Gastroesophageal sphincter (tissue), 4 donors: ENCODE results near the gene COX19. TPM values are rescaled to one million over a fixed set of nuclear protein-coding genes. Genes with fewer than 3 reads are reported as not detected.

Source experiments
- ATAC-seq: fragments of 150-250 bp; one replicate; pipeline ENCODE4 v1.9.1; 2016; ENCODE audit warnings: mild to moderate bottlenecking, moderate library complexity
- H3K27ac ChIP-seq, 4 donors: fragments of 200-600 bp; sonication (generic) in 3 of 4; 1 replicate in 3 of 4; 2 replicates in 1 of 4; pipeline ENCODE4 v1.5.1; 2016 to 2019
- H3K27me3 ChIP-seq: fragments of 200-600 bp; sonication (generic); one replicate; pipeline ENCODE4 v1.5.1; 2019
- H3K36me3 ChIP-seq, 2 donors: fragments of 200-600 bp; sonication (generic); one replicate each; pipeline ENCODE4 v1.5.1; 2019; ENCODE audit warnings: control low read depth in 1 of 2
- H3K4me1 ChIP-seq, 3 donors: fragments of 200-600 bp; sonication (generic); 1 replicate in 2 of 3; 2 replicates in 1 of 3; pipeline ENCODE4 v1.5.1; 2016 to 2019; ENCODE audit warnings: control low read depth in 2 of 3
- H3K4me3 ChIP-seq, 2 donors: fragments of 200-600 bp; sonication (generic); one replicate each; pipeline ENCODE4 v1.5.1; 2019; ENCODE audit warnings: mild to moderate bottlenecking in 1 of 2, moderate library complexity in 1 of 2
- H3K9me3 ChIP-seq, 3 donors: fragments of 200-600 bp; sonication (generic); one replicate each; pipeline ENCODE4 v1.5.1; 2017 to 2019; ENCODE audit warnings: control low read depth in 2 of 3
- CTCF ChIP-seq, 4 experiments: fragments of 200-600 bp in 2 of 4; fragments of 450-650 bp in 2 of 4; sonication (generic) in 1 of 4; IDR thresholded peaks; one replicate each; pipeline ENCODE4 v1.5.1; 2017 to 2019; ENCODE audit warnings: antibody characterized with exemption in 4 of 4, mild to moderate bottlenecking in 2 of 4, moderate library complexity in 2 of 4
- EP300 ChIP-seq: sonication (generic); formaldehyde crosslinking; IDR thresholded peaks from one replicate; pipeline ENCODE4 v1.6.1; 2017; ENCODE audit warnings: antibody characterized with exemption, mild to moderate bottlenecking
- POLR2A ChIP-seq, 2 donors: fragments of 450-650 bp; IDR thresholded peaks; one replicate each; pipeline ENCODE4 v1.6.1; 2017; ENCODE audit warnings: antibody characterized with exemption in 2 of 2, mild to moderate bottlenecking in 2 of 2, moderate library complexity in 1 of 2
- POLR2AphosphoS5 ChIP-seq: sonication (generic); formaldehyde crosslinking; IDR thresholded peaks from one replicate; pipeline ENCODE4 v1.6.1; 2017; ENCODE audit warnings: antibody characterized with exemption
- WGBS, 2 donors: methylation state at CpG; one replicate each; pipeline ENCODE4 v1.1.5; 2018; ENCODE audit warnings: low coverage in 1 of 2; 5-methylcytosine and 5-hydroxymethylcytosine counted together
- small RNA-seq, 4 donors: library from RNA; depleted of rRNA; stranded (forward); fragments of <200 nt; gene quantifications; one replicate each; pipeline ENCODE3, GENCODE V24; 2016
- total RNA-seq, 4 donors: library from RNA; depleted of rRNA; stranded (reverse); fragments of >200 nt; gene quantifications; one replicate each; pipeline ENCODE4 v1.1.0, GENCODE V29; 2016

Gene COX19
- total RNA-seq, 4 donors from 2014 or later: 6.0 to 16.7 (median 12.0) TPM

GRCh38 chr7:916291-916941 is 58.9 kb downstream of the COX19 start:
- ATAC-seq: peak; percentile 22
- TF ChIP-seq EP300 (no peak), CTCF (IDR thresholded peaks at IDR 0.05) (no peak), POLR2AphosphoS5 (no peak), POLR2A (IDR thresholded peaks at IDR 0.05) (no peak)
- WGBS, 2 donors: 16 to 100% methylated on average over 1 to 4 of the region's 17 CpGs

More at GRCh38 chr7:916291-916941, 58.9 kb downstream of the COX19 start:
- H3K9me3 ChIP-seq: no peaks in the 10 kb centered on the region
- peak overlapping the region in 1 of 2 donors; percentile 14 for H3K4me3 ChIP-seq
- peak overlapping the region in 2 of 4 donors; percentile 11 for H3K27ac ChIP-seq
- H3K4me1 ChIP-seq: peaks cover 0 to 26% (median 5%) of the 10 kb centered on the region in 3 donors
- no peaks in the 10 kb centered on the region for H3K27me3 ChIP-seq
- H3K36me3 ChIP-seq: peaks cover 0 to 6% of the 10 kb centered on the region in 2 donors

Small RNAs within 50 kb of the gene (small RNA-seq; reads per million reads assigned to genes)
- gene MIR339: 5.4 to 9.0 (median 7.0) reads per million in 4 donors

Other genes starting within 250 kb of the COX19 start
- gene DNAAF5, start 248.8 kb downstream of the COX19 start, total RNA-seq: 10 to 100 TPM; 17.4 to 36.4 (median 21.7) TPM
- gene PRKAR1B, start 248.3 kb downstream of the COX19 start, total RNA-seq: 10 to 100 TPM; 11.6 to 39.1 (median 24.8) TPM
- gene SUN1, start 143.1 kb downstream of the COX19 start, total RNA-seq: 100 to 1,000 TPM; 151 to 261 (median 231) TPM
- 10 to 100 TPM; 18.4 to 34.8 (median 28.7) TPM for gene GET4, start 99.0 kb downstream of the COX19 start, total RNA-seq
- 100 to 1,000 TPM in 1 of 4 donors, 10 to 100 TPM in 3; 44.8 to 106 (median 60.1) TPM for gene ADAP1, start 20.9 kb downstream of the COX19 start, total RNA-seq
- not detected for gene CYP2W1, start 7.6 kb upstream of the COX19 start, total RNA-seq
- 10 to 100 TPM; 13.6 to 27.9 (median 16.3) TPM for gene GPR146, start 69.0 kb upstream of the COX19 start, total RNA-seq
- gene GPER1, start 112.6 kb upstream of the COX19 start, total RNA-seq: 10 to 100 TPM in 1 of 4 donors, 1 to 10 TPM in 3; 7.1 to 20.2 (median 7.8) TPM
- gene ZFAND2A, start 184.6 kb upstream of the COX19 start, total RNA-seq: 10 to 100 TPM; 19.1 to 28.0 (median 24.0) TPM